Endothelial cell of umbilical vein (primary cell): Measurements from ENCODE around the gene TMEM154. TPM values are rescaled to one million over a fixed set of nuclear protein-coding genes. Genes with fewer than 3 reads are reported as not detected.

ENCODE experiments used
- BruUV-seq: library from RNA; stranded (reverse); fragments of 400-500 nt; replicated peaks from 2 replicates; lab custom pipeline; 2021; lab: Mats Ljungman, UMichigan
- CTCF ChIA-PET: fragments of 300-600, 350-600 bp; sonication (Branson Sonifier 250); formaldehyde crosslinking; loops from one replicate; lab custom pipeline; 2021; ENCODE audit warnings: antibody characterized with exemption, inconsistent platforms; lab: Charles Lee
- POLR2A ChIA-PET: fragments of 300-600, 350-600 bp; sonication (Branson Sonifier 250); formaldehyde crosslinking; loops from one replicate; lab custom pipeline; 2021; ENCODE audit warnings: antibody characterized with exemption, inconsistent platforms; lab: Charles Lee
- DNase-seq: peaks from one replicate; pipeline ENCODE4 v3.0.0-alpha.2; 2011; ENCODE audit warnings: low read depth, low spot score
- FAIRE-seq: peaks from 2 replicates; lab custom pipeline; 2011; peaks lifted over from hg19 to GRCh38; lab: Jason Lieb, UNC
- H2AFZ ChIP-seq: 2 replicates; pipeline ENCODE4 v1.6.0; 2012; ENCODE audit warnings: low read depth, low read length, control low read depth, inconsistent platforms
- H3K27ac ChIP-seq: 2 replicates; pipeline ENCODE4 v1.5.1; 2011; ENCODE audit warnings: low read depth, mild to moderate bottlenecking, control low read depth, low read length, moderate library complexity; ENCODE audit not compliant: insufficient read depth
- H3K27me3 ChIP-seq, 2 experiments: 2 replicates each; pipeline versions ENCODE4 v1.6.0 to v1.6.1; 2011; ENCODE audit warnings: low read length in 2 of 2, mixed read lengths in 1 of 2; ENCODE audit not compliant: control insufficient read depth in 2 of 2, insufficient read depth in 2 of 2
- H3K36me3 ChIP-seq, 2 experiments: 2 replicates in 1 of 2; 3 replicates in 1 of 2; pipeline ENCODE4 v1.5.1; 2011; ENCODE audit warnings: low read length in 2 of 2, mild to moderate bottlenecking in 1 of 2, moderate library complexity in 1 of 2; ENCODE audit not compliant: control insufficient read depth in 2 of 2, insufficient read depth in 2 of 2; ENCODE audit errors: extremely low read depth in 1 of 2
- H3K4me1 ChIP-seq: 3 replicates; pipeline ENCODE4 v1.5.1; 2011; ENCODE audit warnings: mild to moderate bottlenecking, low read length; ENCODE audit not compliant: control insufficient read depth, insufficient read depth; ENCODE audit errors: extremely low read depth
- H3K4me2 ChIP-seq: 2 replicates; pipeline ENCODE4 v1.6.1; 2011; ENCODE audit warnings: low read length, control low read depth, mixed read lengths; ENCODE audit not compliant: insufficient read depth
- H3K4me3 ChIP-seq, 3 experiments: fragments of 200-600 bp in 1 of 3; sonication (generic), shearing (Covaris generic) in 1 of 3; replicated peaks in 1 of 3; 2 replicates each; pipeline ENCODE4 v1.5.1; 2011 to 2016; ENCODE audit warnings: control low read depth in 3 of 3, low read length in 3 of 3, mild to moderate bottlenecking in 2 of 3, inconsistent platforms in 1 of 3, low read depth in 1 of 3, moderate library complexity in 1 of 3; ENCODE audit not compliant: insufficient read depth in 1 of 3
- H3K79me2 ChIP-seq: 2 replicates; pipeline ENCODE4 v1.6.0; 2012; ENCODE audit warnings: low read length, inconsistent platforms; ENCODE audit not compliant: control insufficient read depth, insufficient read depth
- H3K9ac ChIP-seq: replicated peaks from 2 replicates; pipeline ENCODE3; 2011; ENCODE audit warnings: low read length, control low read depth; ENCODE audit not compliant: insufficient read depth; ENCODE audit errors: extremely low read depth
- H3K9me1 ChIP-seq: replicated peaks from 3 replicates; pipeline ENCODE4 v1.6.0; 2011; ENCODE audit warnings: mild to moderate bottlenecking, low read length; ENCODE audit not compliant: control insufficient read depth, insufficient read depth; ENCODE audit errors: extremely low read depth
- H3K9me3 ChIP-seq: replicated peaks from 2 replicates; pipeline ENCODE4 v1.5.1; 2012; ENCODE audit warnings: low read length, inconsistent platforms; ENCODE audit not compliant: control insufficient read depth, insufficient read depth
- H4K20me1 ChIP-seq: replicated peaks from 2 replicates; pipeline ENCODE3; 2011; ENCODE audit warnings: mild to moderate bottlenecking, low read length; ENCODE audit not compliant: control insufficient read depth, insufficient read depth; ENCODE audit errors: extremely low read depth
- CTCF ChIP-seq, 2 donors: IDR thresholded peaks; 1 replicate in 1 of 2; 2 replicates in 1 of 2; pipeline ENCODE4 v1.5.1; 2011; ENCODE audit warnings: low read length in 2 of 2, mild to moderate bottlenecking in 2 of 2, moderate library complexity in 2 of 2, control low read depth in 1 of 2, inconsistent platforms in 1 of 2, low read depth in 1 of 2; ENCODE audit not compliant: insufficient read depth in 1 of 2; ENCODE audit errors: extremely low read depth in 1 of 2
- EZH2 ChIP-seq: IDR thresholded peaks from 2 replicates; pipeline ENCODE4 v1.6.1; 2012; ENCODE audit warnings: borderline replicate concordance, low read depth, mild to moderate bottlenecking, moderate library complexity, low read length, inconsistent platforms; ENCODE audit not compliant: severe bottlenecking
- FOS ChIP-seq: IDR thresholded peaks from 2 replicates; pipeline ENCODE4 v1.6.1; 2011; ENCODE audit warnings: mild to moderate bottlenecking, low read length, moderate library complexity, borderline replicate concordance; ENCODE audit not compliant: insufficient read depth
- GATA2 ChIP-seq: IDR thresholded peaks from 2 replicates; pipeline ENCODE4 v1.7.0; 2011; ENCODE audit warnings: low read depth, mild to moderate bottlenecking, moderate library complexity, mixed read lengths, low read length; ENCODE audit not compliant: insufficient read length, insufficient read depth
- JUN ChIP-seq: IDR thresholded peaks from 2 replicates; pipeline ENCODE4 v1.6.1; 2011; ENCODE audit warnings: borderline replicate concordance, low read depth; ENCODE audit not compliant: insufficient read length, insufficient read depth
- MYC ChIP-seq: IDR thresholded peaks from one replicate; pipeline ENCODE4 v1.6.1; 2011; ENCODE audit warnings: mild to moderate bottlenecking, low read depth, low read length
- POLR2A ChIP-seq: IDR thresholded peaks from 2 replicates; pipeline ENCODE4 v1.6.1; 2012; ENCODE audit warnings: low read depth, mild to moderate bottlenecking, control low read depth, low read length
- POLR2AphosphoS5 ChIP-seq: IDR thresholded peaks from 2 replicates; pipeline ENCODE4 v1.6.1; 2012; ENCODE audit warnings: low read depth, mild to moderate bottlenecking, control low read depth, low read length, moderate library complexity; ENCODE audit not compliant: insufficient read depth
- dilution Hi-C: fragments of 300-500 bp; cut with MboI; formaldehyde crosslinking; loops from one replicate; pipeline ENCODE4 v1.15.0; 2019; ENCODE audit warnings: low sequenced_read_pairs; ENCODE audit not compliant: extremely low pct_ligation_motif_present
- intact Hi-C: fragments of 100-400 bp; cut with micrococcal nuclease; formaldehyde crosslinking; loops from one replicate; pipeline ENCODE4 v1.10.0; 2022
- polyA plus RNA-seq, 4 experiments: library from polyadenylated mRNA; depleted of rRNA in 3 of 4; stranded (reverse) in 3 of 4; unstranded in 1 of 4; fragments of >200 nt; gene quantifications; 2 replicates each; pipeline versions ENCODE4 v1.2.1 to v1.2.3, GENCODE V29; 2011 to 2012; ENCODE audit warnings: missing spikeins in 1 of 4
- total RNA-seq: library from RNA; stranded (reverse); gene quantifications from 2 replicates; pipeline ENCODE4 v1.2.3, GENCODE V29; 2021
- TF ChIP-seq, protein P1 (sequence below): IDR thresholded peaks from 2 replicates; pipeline ENCODE4 v1.6.1; 2011; ENCODE audit not compliant: insufficient read depth, insufficient read length

Gene TMEM154
- total and polyA plus RNA-seq, 2 donors (not counting 3 experiments of a cell fraction or from before 2014, with no cell fraction given), result 5.4 to 50.0 TPM

DNA sequence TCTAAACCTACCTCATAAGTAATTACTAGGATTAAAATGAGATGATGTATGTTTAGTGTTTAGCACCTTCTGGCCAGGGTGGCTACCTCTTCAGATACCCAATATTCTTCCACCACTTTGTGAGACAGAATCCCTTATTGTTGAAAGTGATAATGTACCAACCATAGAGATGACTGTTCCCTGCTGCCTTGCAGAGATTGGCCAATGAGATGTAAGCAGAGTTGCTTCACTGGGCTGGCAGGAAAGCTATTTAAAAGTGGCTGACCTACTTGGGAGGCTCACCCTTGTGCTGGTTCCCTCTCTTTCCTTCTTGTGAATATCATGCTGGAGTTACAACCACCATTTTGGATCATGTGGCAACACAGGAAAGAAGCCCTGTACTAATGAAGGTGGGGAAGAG, 58.9 kb downstream of the TMEM154 start:
- POLR2A ChIA-PET, result no interaction called here
- no peak overlapping the region for H3K27ac ChIP-seq
- no peak overlapping the region for H3K9ac ChIP-seq
- no peak for FAIRE-seq
- H3K79me2 ChIP-seq, result no peaks in the 10 kb centered on the region
- intact Hi-C loops, result no loop called here
- H3K4me2 ChIP-seq, result no peak overlapping the region
- H3K27me3 ChIP-seq, result peaks cover 3 to 8% of the 10 kb centered on the region in 2 experiments
- H3K9me3 ChIP-seq, result no peaks in the 10 kb centered on the region
- no peaks in the 10 kb centered on the region for H3K4me1 ChIP-seq
- no peak overlapping the region for H3K4me3 ChIP-seq
- no peak for DNase-seq
- H4K20me1 ChIP-seq, result no peaks in the 10 kb centered on the region
- CTCF ChIA-PET, result no interaction called here
- no peaks in the 10 kb centered on the region for H3K36me3 ChIP-seq
- no peak overlapping the region for H2AFZ ChIP-seq
- no peaks in the 10 kb centered on the region for H3K9me1 ChIP-seq
- TF ChIP-seq MYC (no peak), EZH2 (no peak), GATA2 (no peak), POLR2A (no peak), POLR2AphosphoS5 (no peak), JUN (no peak), FOS (no peak)
- TF ChIP-seq, protein P1, sequence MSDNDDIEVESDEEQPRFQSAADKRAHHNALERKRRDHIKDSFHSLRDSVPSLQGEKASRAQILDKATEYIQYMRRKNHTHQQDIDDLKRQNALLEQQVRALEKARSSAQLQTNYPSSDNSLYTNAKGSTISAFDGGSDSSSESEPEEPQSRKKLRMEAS, result no peak
- no TSS peak for BruUV-seq
- dilution Hi-C loops, result no loop called here

- Histone ChIP-seq H3K9me3 (no peaks in the 10 kb centered on the region), H3K79me2 (no peaks in the 10 kb centered on the region), H4K20me1 (no peaks in the 10 kb centered on the region), H3K27me3 (peaks cover 3 to 8% of the 10 kb centered on the region in 2 experiments), H3K36me3 (no peaks in the 10 kb centered on the region), H3K4me1 (no peaks in the 10 kb centered on the region), H3K4me3 (no peak overlapping the region), H3K9me1 (no peaks in the 10 kb centered on the region), H3K4me2 (no peak overlapping the region), H3K27ac (no peak overlapping the region), H2AFZ (no peak overlapping the region), H3K9ac (no peak overlapping the region)
- intact Hi-C loops (no loop called here), dilution Hi-C loops (no loop called here)
- no TSS peak for BruUV-seq
- FAIRE-seq (no peak), DNase-seq (no peak)
- CTCF ChIA-PET, result no interaction called here
- no peak for TF ChIP-seq POLR2AphosphoS5
- TF ChIP-seq CTCF (IDR thresholded peaks at IDR 0.05; ENCODE audit: extremely low read depth in 1 of 2, insufficient read depth in 1 of 2, low read depth in 1 of 2, low read length in 2 of 2), result no peak
- TF ChIP-seq POLR2A, result no peak
- TF ChIP-seq GATA2, result no peak
- no peak for TF ChIP-seq JUN
- TF ChIP-seq MYC, result no peak
- no peak for TF ChIP-seq EZH2
- no peak for TF ChIP-seq FOS
- TF ChIP-seq, protein P1, result no peak
- POLR2A ChIA-PET, result no interaction called here
These were observed 59.6 kb downstream of the TMEM154 start for GRCh38 chr4:152620218-152620617.
